Activated T-helper 9 cell treated with anti-CD3 and anti-CD28 coated beads, Interleukin-2, amount 50 U/mL, for 16 hours (primary cell): Measurements from ENCODE around the gene CAMTA1.
"Not testable (repeated sequence)": the region's sequence is repeated elsewhere in the genome, so short reads cannot be mapped to it uniquely, and the experiment has no call there.

ENCODE experiments used
- DNase-seq: peaks from one replicate; pipeline ENCODE4 v3.0.0-alpha.2; 2020; ENCODE audit warnings: low read depth

CAMTA1 gene

DNA sequence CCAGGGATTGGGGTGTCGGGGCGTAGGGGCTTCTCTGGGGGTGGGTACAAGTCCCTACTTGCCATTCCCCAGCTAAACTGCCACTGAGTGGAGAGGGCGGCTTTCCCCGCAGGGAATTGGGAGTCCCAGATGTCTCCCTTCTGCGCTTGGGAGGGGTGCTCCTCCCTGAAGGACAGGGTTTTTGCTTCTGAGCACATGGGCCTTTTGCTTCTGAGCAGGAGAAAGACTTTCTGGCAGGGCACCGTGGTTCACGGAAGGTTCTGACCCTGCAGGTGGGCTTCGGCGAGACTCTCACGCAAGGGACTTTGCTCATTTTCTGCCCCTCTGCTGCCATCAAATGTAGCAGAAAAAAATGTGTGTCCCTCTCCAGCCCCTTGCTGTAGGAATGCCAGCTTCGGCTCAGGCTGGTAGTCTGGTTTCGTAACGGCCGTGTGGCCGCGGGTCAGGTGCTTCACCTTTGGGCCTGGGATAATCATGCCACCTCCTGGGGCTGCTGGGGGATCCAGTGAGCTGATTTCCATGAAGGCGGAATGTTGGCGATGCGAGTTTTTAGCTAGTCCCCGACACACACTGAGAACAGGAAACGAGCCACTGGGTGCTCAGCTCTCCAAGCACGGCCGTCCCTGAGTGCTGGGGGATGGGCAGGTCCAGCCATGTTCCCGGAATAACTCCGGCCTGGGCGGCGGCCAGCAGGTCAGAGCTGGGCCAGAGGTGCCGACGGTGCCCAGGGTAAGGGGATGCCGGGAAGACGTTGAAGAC is 364.0 kb downstream of the CAMTA1 start:
- no peak for DNase-seq

DNA sequence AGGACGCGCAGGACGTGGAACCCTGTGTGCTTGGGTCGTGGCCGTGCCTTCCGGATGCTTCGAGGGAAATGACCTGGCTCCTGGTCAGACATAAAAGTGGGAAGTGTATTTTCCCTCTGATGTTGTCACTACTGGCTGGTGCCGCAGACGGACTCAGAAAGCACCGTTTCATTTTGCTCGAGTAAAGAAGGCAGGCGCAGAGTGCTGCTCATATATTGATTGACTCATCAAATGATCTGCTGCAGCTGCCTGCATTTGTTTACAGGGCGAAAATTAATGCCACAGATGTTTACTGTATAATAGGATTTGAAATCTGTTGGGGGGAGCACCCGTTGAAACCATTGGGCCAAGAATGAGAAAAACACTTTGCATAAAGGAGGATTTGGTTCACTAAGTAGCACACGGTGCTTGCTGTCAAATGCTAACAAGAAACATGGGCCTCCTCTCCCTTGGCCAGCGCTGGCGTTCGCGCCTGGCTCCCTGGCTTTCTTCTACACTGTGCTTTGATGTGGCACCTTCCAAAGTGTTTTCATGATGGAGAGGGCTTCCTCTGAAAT is 365.5 kb downstream of the CAMTA1 start:
- no peak for DNase-seq

DNA sequence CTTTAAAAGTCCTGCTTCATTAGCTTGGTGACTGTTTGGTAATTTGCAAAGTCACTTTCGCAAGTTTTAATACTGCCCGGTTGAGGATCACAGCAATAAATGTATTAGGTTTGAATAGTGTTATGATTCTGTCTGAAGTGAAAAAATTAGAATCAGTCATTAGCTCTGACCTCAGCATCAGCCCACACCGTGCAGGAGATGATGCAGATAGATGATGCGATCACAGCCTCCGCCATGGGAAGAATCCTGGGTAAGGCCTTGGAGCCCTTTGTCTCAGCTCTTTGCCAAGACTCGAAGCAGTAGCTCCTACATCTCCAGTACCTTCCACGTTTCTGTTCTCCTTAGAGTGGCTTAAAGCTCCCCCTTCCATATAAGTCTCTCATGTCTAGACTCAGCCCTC is 366.7 kb downstream of the CAMTA1 start:
- no peak for DNase-seq

DNA sequence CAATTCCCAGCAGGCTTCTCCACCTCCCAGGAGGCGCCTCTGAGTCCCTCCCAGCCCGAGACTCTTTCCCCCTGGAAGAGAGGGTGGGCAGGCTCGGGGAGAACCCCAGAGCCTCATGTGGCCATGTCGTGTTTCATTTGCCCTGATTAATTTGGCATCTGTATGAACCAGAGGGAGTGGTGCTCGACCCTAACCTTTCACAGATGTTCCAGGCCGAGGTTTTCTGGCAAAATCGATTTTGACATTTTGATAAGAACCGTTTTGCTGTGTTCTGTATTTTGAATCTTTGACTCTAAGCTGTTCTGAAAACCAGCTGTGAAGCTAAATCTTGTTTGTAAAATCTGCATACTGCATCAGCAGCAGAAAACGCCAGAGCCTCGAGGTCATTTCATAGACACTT is 367.4 kb downstream of the CAMTA1 start:
- DNase-seq: no peak

DNA sequence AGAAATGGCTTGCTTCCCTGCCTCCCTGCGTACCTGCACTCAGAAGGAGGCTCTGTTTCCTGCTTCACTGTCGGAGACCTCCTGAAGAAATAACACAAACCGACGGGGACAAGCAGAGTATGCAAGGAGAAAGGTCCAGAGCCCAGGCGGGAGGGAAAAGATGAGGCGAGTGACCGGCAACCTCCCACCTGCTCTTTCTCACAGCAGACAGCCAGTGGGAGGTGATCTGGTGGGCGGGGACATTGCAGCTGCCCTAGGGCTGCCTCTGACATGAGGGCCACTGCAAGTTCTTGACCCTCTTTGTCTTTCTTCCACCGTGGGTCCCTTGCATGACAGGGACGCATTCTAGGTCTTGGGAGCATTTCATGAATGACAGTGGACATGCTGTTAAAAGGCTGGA is 368.2 kb downstream of the CAMTA1 start:
- DNase-seq: no peak

DNA sequence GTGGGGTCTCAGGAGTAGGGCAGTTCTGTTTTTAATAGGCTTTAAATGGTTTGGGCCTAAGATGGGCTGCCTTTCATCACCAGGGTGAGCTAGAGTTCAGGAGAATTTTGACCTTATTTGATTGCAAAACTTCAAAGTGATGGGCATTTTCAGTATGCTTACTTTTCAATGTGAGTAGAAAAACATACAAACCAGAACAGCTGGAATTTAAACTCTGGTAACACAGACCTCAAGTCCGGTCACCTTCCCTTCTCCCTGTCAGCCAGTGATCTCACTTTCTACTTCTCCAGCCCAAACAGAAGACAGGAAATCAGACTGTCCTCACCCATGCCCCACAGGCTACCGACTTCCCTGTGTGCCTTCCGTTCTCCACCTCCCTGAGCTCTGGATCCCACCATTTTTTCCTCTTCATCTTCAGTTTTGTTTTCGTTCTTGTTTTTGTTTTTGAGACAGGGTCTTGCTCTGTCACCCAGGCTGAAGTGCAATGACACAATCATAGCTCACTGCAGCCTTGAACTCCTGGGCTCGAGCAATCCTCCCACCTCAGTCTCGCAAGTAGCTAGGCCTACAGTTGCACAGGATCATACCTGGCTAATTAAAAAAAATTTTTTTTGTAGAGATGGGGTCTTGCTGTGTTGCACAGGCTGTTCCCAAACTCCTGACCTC is 374.0 kb downstream of the CAMTA1 start:
- DNase-seq: no peak

DNA sequence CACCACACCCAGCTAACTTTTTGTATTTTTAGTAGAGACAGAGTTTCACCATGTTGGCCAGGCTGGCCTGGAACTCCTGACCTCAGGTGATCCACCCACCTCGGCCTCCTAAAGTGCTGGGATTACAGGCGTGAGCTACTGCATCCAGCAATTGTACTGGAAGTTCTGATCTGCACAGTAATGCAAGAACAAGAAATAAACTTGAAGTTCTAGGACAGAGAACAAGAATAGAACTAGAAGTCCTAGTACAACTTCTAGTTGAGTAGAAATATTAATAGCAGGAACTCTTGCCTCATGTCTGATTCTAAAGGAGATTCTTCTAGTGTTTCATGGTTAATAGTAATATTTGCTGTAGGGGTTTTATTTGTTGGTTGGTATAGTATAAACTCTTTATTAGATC is 383.3 kb downstream of the CAMTA1 start:
- DNase-seq: not testable (repeated sequence)

DNA sequence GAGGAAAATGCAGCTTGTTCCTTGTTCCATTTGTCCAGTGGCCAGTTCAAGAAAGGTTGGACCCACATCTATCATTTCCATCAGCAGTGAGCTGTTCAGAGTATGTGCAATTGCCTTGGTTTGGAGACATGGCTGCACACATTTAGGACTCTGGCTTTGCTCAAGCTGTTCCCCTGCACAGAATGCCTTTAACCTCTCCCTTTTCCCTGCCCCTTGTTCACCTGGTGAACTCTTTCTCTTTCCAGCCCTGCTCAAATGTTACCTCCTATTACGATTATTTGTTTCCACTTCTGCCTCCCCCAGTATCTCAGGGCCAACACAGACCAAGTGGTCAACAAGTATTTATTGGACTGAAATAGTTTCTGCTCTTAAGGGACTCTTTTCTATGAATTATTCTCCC is 385.9 kb downstream of the CAMTA1 start:
- DNase-seq: no peak

DNA sequence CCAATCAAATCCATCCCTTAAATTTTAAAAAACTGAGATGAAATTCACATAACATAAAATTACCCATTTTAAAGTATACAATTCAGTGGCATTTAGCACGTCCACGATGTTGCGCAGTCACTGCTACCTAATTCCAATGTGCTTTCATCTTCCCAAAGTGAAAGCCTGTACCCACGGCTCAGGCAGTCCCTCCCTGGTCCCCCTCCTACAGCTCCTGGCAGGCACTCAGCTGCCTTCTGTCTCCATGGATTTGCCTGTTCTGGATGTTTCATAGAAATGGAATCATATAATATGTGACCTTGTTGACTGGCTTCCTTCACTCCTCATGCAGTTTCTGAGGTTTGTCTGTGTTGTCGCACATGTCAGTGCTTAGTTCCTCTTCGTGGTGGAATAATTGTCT is 386.3 kb downstream of the CAMTA1 start:
- no peak for DNase-seq

DNA sequence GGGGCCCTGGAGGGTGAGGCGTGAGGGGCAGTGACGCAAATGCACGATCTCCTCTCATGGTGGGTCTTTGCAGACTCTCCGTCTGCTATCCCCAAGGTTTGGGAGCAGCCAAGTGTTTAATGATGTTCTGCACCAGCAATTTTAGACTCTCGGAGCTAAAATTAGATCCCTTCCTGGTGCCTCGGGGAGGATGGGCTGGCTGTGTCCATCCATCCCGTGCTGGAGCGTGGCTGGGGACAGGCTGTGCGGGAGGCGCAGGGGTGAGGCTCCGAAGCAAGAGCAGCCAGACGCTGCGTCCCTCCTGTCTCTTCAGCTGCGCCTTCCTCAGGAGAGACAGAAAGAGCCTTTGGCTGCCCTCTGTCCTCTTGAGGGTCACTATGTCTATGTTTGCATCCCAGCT is 387.6 kb downstream of the CAMTA1 start:
- no peak for DNase-seq

DNA sequence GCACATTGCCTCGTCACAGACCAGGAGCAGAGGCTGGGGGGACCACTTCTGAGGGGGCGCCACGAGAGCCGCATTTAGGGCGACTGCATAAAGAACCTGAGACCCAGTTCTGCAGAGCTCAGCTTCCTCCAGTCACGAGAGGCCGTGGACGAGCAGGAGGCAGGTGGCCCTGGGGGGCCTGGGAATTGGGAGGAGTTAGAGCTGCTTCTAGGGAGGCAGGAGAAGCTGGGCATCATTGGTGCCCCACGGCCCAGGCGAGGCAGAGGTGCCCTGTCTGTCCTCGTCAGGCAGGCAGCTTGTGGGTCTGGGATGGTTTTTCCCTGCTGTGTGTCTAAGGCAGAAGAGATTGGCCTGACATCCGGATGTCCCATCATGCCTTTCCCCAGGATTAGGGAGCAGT is 389.3 kb downstream of the CAMTA1 start:
- DNase-seq: no peak

DNA sequence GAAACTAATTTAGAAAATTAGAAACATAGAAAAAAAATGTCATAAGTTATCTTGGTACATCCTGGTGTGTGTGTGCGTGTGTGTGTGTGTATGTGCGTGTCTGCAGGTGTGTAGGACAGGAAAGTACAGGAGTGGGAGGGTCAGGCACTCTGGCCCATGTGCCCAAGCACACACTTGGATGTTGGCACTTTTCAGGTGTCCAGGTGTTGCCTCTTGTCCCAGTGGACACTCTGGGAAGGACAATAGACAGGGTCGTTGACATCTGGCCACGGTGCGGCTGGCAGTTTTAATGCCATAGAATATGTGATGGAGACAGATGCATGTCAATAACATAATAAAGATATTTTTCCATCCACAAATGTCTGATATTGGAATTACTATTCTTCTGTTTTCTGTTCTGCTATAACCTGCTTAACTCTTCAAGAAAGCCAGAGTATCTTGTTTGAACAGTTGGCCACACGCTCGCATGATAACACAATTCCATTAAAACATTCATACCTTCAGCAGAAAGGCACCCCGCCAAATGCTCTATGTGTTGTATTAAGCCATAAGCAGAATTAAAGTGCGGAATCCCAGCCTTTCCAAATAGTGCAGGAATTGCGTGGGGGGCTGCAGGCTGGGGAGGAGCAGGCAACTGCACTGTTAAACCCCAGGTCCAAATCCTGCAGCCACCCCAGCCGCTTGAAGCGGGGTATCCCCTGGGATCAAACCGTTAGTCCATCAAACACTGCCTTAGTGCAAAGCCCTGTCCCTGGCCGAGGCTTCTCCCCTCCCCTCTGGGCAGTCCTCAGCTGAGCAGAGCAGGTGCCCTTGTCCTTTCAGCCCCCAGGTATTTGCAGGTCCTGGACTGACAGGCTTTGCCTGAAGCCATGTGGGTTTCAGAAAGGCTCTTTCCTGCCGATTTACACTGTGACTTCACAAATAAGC is 390.0 kb downstream of the CAMTA1 start:
- DNase-seq: no peak

DNA sequence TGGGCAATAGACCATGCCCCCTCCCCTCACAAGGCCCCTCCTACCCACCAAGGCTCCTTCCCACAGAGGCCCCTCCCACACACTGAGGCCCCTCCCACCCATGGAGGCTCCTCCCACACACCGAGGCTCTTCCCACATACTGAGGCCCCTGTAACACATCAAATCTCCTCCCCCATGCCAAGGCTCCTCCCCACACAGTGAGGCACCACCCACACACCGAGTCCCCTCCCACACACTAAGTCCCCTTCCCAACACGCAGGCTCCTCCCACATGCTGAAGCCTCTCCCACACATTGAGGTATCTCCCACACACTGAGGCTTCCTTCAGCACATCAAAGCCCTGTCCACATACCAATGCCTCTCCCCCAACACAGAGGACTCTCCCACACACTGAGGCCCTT is 391.8 kb downstream of the CAMTA1 start:
- no peak for DNase-seq

DNA sequence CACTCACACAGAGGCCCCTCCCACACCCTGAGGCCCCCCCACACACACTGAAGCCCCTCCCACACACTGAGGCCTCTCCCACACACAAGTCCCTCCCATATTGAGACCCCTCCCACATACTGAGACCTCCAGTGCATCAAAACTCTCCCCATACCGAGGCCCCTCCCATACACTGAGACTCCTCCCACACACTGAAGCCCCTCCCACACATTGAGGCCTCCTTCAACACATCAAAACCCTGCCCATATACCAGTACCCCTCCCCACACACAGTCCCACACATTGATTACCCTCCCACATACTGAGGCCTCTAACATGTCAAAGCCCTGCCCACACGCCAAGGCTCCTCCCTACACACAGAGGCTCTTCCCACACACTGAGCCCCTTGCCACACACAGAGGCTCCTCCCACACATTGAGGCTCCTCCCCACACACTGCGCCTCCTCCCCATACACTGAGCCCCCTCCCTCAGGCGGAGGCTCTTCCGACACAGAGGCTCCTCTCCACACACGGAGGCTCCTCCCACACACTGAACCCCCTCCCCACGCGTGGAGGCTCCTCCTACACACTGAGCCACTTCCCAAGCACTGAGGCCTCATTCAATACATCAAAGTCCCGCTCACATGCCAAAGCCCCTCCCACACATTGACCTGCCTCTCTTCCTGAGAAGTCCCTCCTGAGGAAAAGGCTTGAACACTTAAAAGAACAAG is 392.3 kb downstream of the CAMTA1 start:
- no peak for DNase-seq

DNA sequence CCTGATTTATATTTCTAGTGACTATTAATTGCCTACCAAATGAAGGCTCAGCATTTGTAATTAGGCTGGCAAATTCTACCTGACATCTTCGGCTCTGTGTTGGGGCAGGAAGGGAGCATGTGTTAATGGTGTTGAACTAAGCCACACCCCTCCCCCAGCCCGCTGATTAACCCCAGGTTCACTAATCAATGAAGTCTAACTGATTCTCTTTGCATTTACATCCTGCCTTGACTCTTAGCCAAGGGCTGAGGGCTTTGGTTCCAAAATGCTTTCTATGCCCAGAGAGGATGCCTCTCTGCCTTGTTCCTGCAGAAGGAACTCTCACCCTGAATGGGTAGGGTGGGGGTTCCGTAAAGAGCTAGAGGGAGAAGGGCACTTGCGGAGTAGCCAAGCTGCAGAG is 393.1 kb downstream of the CAMTA1 start:
- no peak for DNase-seq

DNA sequence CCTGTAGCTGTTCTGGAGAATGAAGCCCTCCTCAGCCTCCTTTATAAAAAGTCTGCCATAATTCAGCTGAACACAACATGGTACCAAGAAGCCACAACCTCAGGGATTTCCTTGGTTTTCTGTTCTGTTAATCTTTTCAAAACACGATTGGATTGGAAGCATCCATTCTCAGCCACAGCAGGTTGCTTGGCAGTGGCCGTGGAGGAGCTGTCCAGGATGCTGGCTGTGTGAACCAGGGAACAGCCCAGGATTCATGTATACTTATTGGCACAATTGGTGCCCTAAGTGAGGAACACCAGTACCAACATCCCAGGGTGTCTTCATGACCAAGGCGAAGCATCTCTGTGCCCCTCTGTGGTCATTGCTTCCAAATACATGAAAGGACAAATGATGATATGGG is 393.5 kb downstream of the CAMTA1 start:
- DNase-seq: no peak

DNA sequence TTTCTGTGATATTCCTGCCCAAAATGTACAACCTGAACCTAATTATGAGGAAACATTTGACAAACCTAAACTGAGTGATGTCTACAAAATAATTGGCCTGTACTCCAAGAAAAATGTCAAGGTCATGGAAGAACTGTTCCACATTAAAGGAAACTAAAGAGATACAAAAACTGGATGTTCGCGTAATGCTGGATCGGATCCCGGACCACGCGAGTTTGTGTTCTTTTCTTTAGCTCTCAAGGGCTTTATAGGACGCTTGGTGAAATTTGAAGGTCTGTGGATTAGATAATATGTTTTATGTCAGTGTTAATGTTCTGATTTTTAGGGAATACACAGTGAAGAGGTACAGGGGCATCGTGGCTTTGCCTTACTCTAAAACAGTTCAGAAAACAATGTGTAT is 400.5 kb downstream of the CAMTA1 start:
- no peak for DNase-seq

DNA sequence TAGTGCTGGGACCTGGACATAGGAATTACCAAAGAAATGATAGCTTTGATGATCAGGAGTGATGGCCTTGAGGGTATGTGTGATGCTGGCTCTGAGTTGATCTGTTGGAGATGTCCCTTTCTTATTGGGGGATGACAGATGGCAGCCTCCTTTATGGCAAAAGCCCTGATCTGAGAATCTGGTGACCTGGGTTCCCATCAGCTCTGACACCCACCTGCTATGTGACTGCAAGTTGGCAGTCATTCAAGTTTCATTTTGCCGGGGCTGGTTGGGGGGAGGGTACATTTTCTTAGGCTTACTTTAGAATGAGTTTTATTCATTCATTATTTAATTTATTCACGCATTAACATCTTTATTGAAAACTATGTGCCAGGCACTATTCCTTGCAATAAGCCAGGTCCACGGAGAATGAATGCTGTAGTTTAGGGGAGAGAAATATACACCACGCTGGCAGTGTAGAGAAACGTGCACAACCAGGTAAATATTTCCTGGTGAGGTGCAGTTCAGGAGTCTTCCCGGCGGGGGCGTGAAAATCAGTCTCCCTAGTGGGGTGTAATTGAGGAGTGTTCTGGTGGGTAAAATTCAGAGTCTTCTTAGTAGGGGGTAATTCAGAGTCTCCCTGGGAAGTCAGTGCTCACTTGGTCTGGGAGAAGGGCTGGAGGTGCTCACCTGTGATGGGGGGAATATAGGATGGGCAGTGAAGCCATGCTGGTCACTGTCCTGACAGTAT is 401.3 kb downstream of the CAMTA1 start:
- no peak for DNase-seq

DNA sequence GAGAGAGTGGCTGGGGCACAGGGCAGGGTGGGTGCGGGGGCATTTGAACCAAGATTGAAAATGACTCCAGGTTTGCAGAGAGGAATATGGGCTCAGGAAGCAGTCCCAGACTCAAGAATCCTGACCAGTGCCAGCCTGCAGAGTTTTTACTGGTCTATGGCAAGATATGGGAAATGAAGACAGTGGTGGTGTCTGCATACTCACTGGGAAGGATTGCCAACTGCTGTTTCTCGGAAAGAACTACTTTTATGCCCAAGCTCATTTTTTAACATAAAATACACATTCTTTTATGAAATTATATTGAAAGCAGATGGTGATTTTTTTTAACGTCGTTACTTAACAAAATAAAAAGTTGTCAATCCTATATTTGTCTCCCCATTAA is 401.8 kb downstream of the CAMTA1 start:
- no peak for DNase-seq

DNA sequence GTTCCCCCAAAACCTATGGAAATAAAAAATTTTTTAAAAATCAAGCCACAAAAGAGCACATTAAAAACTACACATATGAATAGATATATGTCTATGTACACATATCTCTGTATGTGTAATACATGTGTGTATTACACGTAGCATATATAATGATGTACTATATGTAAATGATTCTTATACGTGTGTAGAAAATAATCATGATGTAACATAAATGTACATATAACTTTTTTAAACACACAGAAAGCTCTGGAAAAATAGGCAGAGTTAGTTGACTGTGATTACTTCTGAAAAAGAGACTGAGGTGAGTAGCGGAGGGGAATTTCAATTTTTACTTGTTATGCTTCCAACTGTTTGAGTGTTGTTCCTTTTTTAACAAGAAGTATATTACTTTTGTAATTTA is 405.0 kb downstream of the CAMTA1 start:
- no peak for DNase-seq

DNA sequence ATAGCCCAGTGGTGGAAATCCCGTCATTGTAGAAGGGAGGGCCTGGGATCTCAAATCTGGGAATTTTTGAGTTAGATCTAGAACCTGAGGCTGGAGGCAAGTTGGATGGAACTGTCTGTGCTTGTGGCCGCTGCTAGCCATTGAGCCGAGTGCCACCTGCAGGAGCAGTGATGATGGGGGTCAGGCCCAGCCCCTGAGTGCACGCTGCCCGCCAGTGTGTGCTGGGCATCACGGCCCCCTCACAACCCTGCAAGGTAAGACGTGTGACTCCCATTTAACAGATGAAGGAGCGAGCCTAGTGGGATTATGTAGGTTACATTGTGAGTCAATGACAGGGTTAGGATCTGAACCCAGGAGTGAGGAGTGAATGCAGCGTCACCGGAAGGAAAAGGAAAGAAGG is 407.2 kb downstream of the CAMTA1 start:
- DNase-seq: no peak
